ENCODE data around the gene ACSL3.
"Not testable (repeated sequence)": the region's sequence is repeated elsewhere in the genome, so short reads cannot be mapped to it uniquely, and the experiment has no call there.

GRCh38 chr2:222990206-222990605 lies 129.4 kb downstream of the ACSL3 start:
- TF ChIP-seq CTCF, EP300, POLR2AphosphoS5 (IDR thresholded peaks at IDR 0.05): not testable (repeated sequence)
